Stomach (tissue), 19 donors: Measurements from ENCODE around the gene MYCBP2. TPM values are rescaled to one million over a fixed set of nuclear protein-coding genes. Genes with fewer than 3 reads are reported as not detected.

Experiments used
- DNase-seq, 2 donors: peaks; one replicate each; pipeline versions ENCODE4 v3.0.0 to v3.0.0-alpha.2; 2013 to 2019
- H3K27ac ChIP-seq, 5 donors: fragments of 200-600 bp in 4 of 5; sonication (generic) in 4 of 5; one replicate each; pipeline ENCODE4 v1.5.1; 2013 to 2019; ENCODE audit warnings: mild to moderate bottlenecking in 1 of 5, moderate library complexity in 1 of 5
- H3K27me3 ChIP-seq, 3 donors: fragments of 200-600 bp; sonication (generic); one replicate each; pipeline ENCODE4 v1.5.1; 2017 to 2019; ENCODE audit warnings: mixed run types in 1 of 3
- H3K36me3 ChIP-seq, 4 donors: fragments of 200-600 bp; sonication (generic); 1 replicate in 3 of 4; 2 replicates in 1 of 4; pipeline ENCODE4 v1.5.1; 2016 to 2019
- H3K4me1 ChIP-seq, 4 donors: fragments of 200-600 bp; sonication (generic); one replicate each; pipeline ENCODE4 v1.5.1; 2016 to 2019
- H3K4me3 ChIP-seq, 4 donors: fragments of 200-600 bp; sonication (generic) in 3 of 4; one replicate each; pipeline ENCODE4 v1.5.1; 2016 to 2019; ENCODE audit warnings: mild to moderate bottlenecking in 1 of 4
- H3K9me3 ChIP-seq, 4 donors: fragments of 200-600 bp; sonication (generic); one replicate each; pipeline ENCODE4 v1.5.1; 2016 to 2019
- CTCF ChIP-seq, 7 experiments: fragments of 450-650 bp in 4 of 7; fragments of 200-600 bp in 3 of 7; sonication (generic) in 3 of 7; IDR thresholded peaks; one replicate each; pipeline ENCODE4 v1.5.1; 2016 to 2019; ENCODE audit warnings: antibody characterized with exemption in 7 of 7, control low read depth in 2 of 7, mild to moderate bottlenecking in 1 of 7
- EP300 ChIP-seq: sonication (generic); formaldehyde crosslinking; IDR thresholded peaks from one replicate; pipeline ENCODE4 v1.6.1; 2017; ENCODE audit warnings: antibody characterized with exemption
- POLR2A ChIP-seq, 4 donors: fragments of 450-650 bp; IDR thresholded peaks; one replicate each; pipeline ENCODE4 v1.6.1; 2016; ENCODE audit warnings: antibody characterized with exemption in 4 of 4, control low read depth in 2 of 4, mild to moderate bottlenecking in 1 of 4, moderate library complexity in 1 of 4
- POLR2AphosphoS5 ChIP-seq, 3 donors: sonication (generic); formaldehyde crosslinking; IDR thresholded peaks; one replicate each; pipeline ENCODE4 v1.6.1; 2016; ENCODE audit warnings: antibody characterized with exemption in 3 of 3
- WGBS, 5 donors: extraction: QIAGEN DNeasy Blood & Tissue Kit in 3 of 5; methylation state at CpG; one replicate each; pipeline versions ENCODE4 v1.1.5 to v1.1.7; 2013 to 2018; 5-methylcytosine and 5-hydroxymethylcytosine counted together
- intact Hi-C: fragments of 100-400 bp; cut with DNase I; formaldehyde crosslinking; loops from one replicate; pipeline ENCODE4 v1.15.1; 2023; ENCODE audit warnings: low total_unique reads
- long read RNA-seq, 10 donors: transcript quantifications; one replicate each; lab custom pipeline, GENCODE V29; 2026
- polyA plus RNA-seq, 3 donors: library from polyadenylated mRNA; stranded (reverse); fragments of 200-250 nt; gene quantifications; one replicate each; pipeline ENCODE4 v1.2.3, GENCODE V29; 2013
- total RNA-seq, 5 donors: library from RNA; depleted of rRNA; stranded (reverse); fragments of >200 nt; gene quantifications; one replicate each; pipeline versions ENCODE4 v1.1.0 to v1.2.3, GENCODE V29; 2014 to 2016
- donor health status: healthy with polysubstance abuse.
- donor health status: Bipolar disorder and iron deficiency.
- donor health status: healthy.

MYCBP2 gene
- total RNA-seq: 100 to 1,000 TPM in 4 of 5 donors, 10 to 100 TPM in 1; 25.0 to 194 (median 113) TPM
- 10 to 100 TPM; 15.6 to 28.0 (median 19.4) TPM for polyA plus RNA-seq
- long read RNA-seq, donor 1, partial matches to known transcripts: 0 of 1 reads
- long read RNA-seq, donor 1, other reads (novel, unspliced or antisense): 0 of 1 reads
- long read RNA-seq, donor 2, partial matches to known transcripts: 0 of 1 reads
- long read RNA-seq, donor 2, other reads (novel, unspliced or antisense): 0 of 1 reads
- long read RNA-seq, donor 3, partial matches to known transcripts: 0 of 1 reads
- long read RNA-seq, donor 3, other reads (novel, unspliced or antisense): 0 of 1 reads
- long read RNA-seq, donor 4: 0 reads
- long read RNA-seq, donor 5, partial matches to known transcripts: 0 of 1 reads
- long read RNA-seq, donor 5, other reads (novel, unspliced or antisense): 0 of 1 reads
- long read RNA-seq, donor 6, partial matches to known transcripts: 12 of 12 reads
- long read RNA-seq, donor 6, other reads (novel, unspliced or antisense): 0 of 12 reads
- long read RNA-seq, donor 7, partial matches to known transcripts: 5 of 6 reads
- long read RNA-seq, donor 7, other reads (novel, unspliced or antisense): 0 of 6 reads
- long read RNA-seq, donor 8: 0 reads
- long read RNA-seq, donor 9: 0 reads
- long read RNA-seq, donor 10, partial matches to known transcripts: 0 of 1 reads
- long read RNA-seq, donor 10, other reads (novel, unspliced or antisense): 0 of 1 reads

- no peaks in the 10 kb centered on the region for H3K9me3 ChIP-seq
- no peaks in the 10 kb centered on the region for H3K27me3 ChIP-seq
- TF ChIP-seq POLR2AphosphoS5 (IDR thresholded peaks at IDR 0.05) (peak; percentile 92 to 99 (median 98)), CTCF (IDR thresholded peaks at IDR 0.05) (peak in 1 of 7 experiments; percentile 8), POLR2A (IDR thresholded peaks at IDR 0.05) (peak in 2 of 4 donors; percentile 86 to 95), EP300 (no peak)
- DNase-seq: peak; percentile 96 to 99
- WGBS, 5 donors: 1% methylated on average over 29 to 35 of the region's 35 CpGs
- intact Hi-C loops: no loop called here
- H3K27ac ChIP-seq: peak within 1 kb of the TSS; percentile 88 to 94 (median 92)
- H3K4me3 ChIP-seq: peak within 1 kb of the TSS; percentile 83 to 98 (median 88)
- no peaks in the 10 kb centered on the region for H3K36me3 ChIP-seq
- peaks cover 14 to 61% (median 49%) of the 10 kb centered on the region in 4 donors for H3K4me1 ChIP-seq
Measured at GRCh38 chr13:77326905-77327604, at the start of gene MYCBP2. Gene MYCBP2 (minus strand): TSS chr13:77327094. CDS start chr13:77326775, 319 bp downstream.

GRCh38 chr13:77375560-77376108 lies 48.7 kb upstream of the MYCBP2 start:
- no peak for TF ChIP-seq EP300
- TF ChIP-seq POLR2A (IDR thresholded peaks at IDR 0.05): no peak
- no peak for TF ChIP-seq CTCF (IDR thresholded peaks at IDR 0.05)
- no peak for TF ChIP-seq POLR2AphosphoS5 (IDR thresholded peaks at IDR 0.05)
- H3K27me3 ChIP-seq: no peaks in the 10 kb centered on the region
- no peaks in the 10 kb centered on the region for H3K4me1 ChIP-seq
- intact Hi-C loops: no loop called here
- H3K27ac ChIP-seq: no peak overlapping the region
- DNase-seq: no peak
- no peaks in the 10 kb centered on the region for H3K36me3 ChIP-seq
- WGBS, 5 donors: 88 to 100% (median 96%) methylated on average over 1 of the region's 1 CpG
- H3K9me3 ChIP-seq: no peaks in the 10 kb centered on the region
- no peak overlapping the region for H3K4me3 ChIP-seq

- DNase-seq: no peak
- no peaks in the 10 kb centered on the region for H3K4me1 ChIP-seq
- no peak overlapping the region for H3K4me3 ChIP-seq
- H3K36me3 ChIP-seq: no peaks in the 10 kb centered on the region
- H3K27ac ChIP-seq: no peak overlapping the region
- 51 to 70% (median 65%) methylated on average over 2 of the region's 2 CpGs for WGBS, 5 donors
- TF ChIP-seq POLR2A (IDR thresholded peaks at IDR 0.05): no peak
- no peaks in the 10 kb centered on the region for H3K27me3 ChIP-seq
- intact Hi-C loops: no loop called here
- H3K9me3 ChIP-seq: no peaks in the 10 kb centered on the region
Measured at GRCh38 chr13:77374786-77375185, 47.9 kb upstream of the MYCBP2 start.

GRCh38 chr13:77374339-77374738 lies 47.4 kb upstream of the MYCBP2 start:
- WGBS, 5 donors: 57 to 67% (median 60%) methylated on average over 1 of the region's 1 CpG
- no peak for DNase-seq
- H3K27me3 ChIP-seq: no peaks in the 10 kb centered on the region
- no peaks in the 10 kb centered on the region for H3K4me1 ChIP-seq
- TF ChIP-seq POLR2AphosphoS5 (IDR thresholded peaks at IDR 0.05) (no peak), EP300 (no peak), POLR2A (IDR thresholded peaks at IDR 0.05) (no peak), CTCF (IDR thresholded peaks at IDR 0.05) (no peak)
- no peaks in the 10 kb centered on the region for H3K36me3 ChIP-seq
- H3K4me3 ChIP-seq: no peak overlapping the region
- H3K27ac ChIP-seq: no peak overlapping the region
- intact Hi-C loops: no loop called here
- H3K9me3 ChIP-seq: no peaks in the 10 kb centered on the region
